IPS-NIHi7 (cell line): ENCODE measurements around the gene TMEM62.
A peak's percentile ranks its signal among the peaks of the same experiment; 100 is the strongest.

ENCODE experiments used
- DNase-seq: peaks from one replicate; pipeline ENCODE4 v3.0.0; 2012; ENCODE audit warnings: mixed read lengths; ENCODE audit errors: extremely low spot score

TMEM62 gene

GRCh38 chr15:43133430-43134156 lies at the start of gene TMEM62:
TMEM62 (plus strand) TSS chr15:43133586; CDS start chr15:43133803, 217 bp downstream.
- peak; percentile 78 for DNase-seq

DNA sequence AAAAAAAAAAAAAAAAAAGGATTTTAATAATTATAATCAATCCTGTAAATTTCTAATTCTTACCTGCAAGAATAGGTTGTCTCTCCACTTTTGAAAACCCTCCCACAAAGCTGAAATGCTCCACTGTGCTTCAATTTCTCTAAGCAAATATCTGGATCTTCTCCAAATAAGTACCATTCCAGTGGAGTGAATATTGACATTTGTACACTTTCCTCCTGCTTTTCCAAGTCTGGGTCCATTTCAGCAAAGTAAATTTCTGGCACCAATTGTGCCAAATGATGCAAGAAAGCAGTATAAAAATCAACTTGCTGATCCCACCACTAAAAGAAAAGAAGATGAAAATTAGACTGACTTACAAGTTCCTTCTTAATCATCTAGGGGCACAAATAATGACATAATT lies 47.5 kb upstream of the TMEM62 start:
- DNase-seq: no peak

GRCh38 chr15:43086551-43086950 lies 46.8 kb upstream of the TMEM62 start:
- no peak for DNase-seq

DNA sequence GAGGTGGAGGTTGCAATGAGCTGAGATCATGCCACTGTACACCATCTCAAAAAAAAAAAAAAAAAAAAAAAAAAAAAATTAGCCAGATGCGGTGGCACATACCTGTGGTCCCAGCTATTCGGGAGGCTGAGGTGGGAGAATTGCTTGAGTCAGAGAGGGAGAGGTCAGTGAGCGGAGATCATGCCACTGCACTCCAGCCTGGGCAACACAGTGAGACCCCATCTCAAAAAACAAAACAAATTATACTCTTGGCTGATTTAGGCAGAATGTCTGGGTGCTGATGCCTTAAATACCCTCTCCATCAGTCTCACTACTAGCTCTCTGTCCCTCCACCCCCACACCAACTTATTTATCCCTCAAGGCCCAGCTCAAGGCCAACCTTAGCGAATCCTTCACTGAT lies 41.5 kb upstream of the TMEM62 start:
- no peak for DNase-seq

DNA sequence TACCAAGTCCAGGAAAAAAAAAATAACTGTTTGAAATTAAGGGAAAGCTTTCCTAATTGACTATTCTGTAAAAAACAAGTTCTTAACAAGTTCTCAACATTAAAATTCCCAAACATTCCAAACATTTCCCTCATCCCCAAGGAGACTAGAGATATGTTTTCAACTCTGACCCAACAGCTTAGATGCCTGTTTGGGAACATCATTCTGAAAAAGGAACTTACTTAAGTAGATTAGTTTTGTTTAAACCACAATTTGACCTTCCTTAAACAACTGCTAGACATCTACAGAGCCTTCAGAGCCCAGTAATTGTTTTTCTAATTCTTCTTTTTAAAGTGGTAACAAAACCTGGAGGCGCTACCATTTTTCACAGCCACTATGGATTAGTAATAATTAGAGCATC lies 40.4 kb upstream of the TMEM62 start:
- no peak for DNase-seq

DNA sequence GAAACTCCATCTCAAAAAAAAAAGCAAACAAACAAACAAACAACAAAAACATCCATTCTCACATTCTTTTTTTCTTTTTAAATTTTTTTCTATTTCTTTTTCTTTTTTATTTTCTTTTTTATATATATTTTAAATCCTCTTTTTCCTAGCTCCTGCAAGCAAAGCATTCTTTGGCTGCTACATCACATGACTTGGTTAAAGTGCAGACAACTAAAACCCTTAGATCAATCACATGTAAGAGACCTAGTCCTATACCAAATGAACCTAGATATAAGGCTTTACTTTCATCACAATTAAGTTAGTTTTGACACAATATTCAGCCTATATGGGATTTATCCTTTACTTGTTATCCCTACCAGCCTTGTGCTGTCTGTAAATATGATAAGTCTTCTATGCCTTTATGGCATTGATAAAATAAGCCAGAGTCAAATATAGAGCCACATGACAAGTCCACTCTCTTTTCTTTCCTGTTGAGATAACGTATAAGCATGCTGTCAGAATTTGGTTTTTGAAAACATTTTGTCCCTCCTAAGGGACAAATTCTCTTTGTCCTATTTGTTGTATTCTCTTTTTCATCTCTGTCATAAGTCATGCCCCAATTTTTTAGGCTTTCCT lies 38.9 kb upstream of the TMEM62 start:
- DNase-seq: no peak

GRCh38 chr15:43095243-43095642 lies 38.1 kb upstream of the TMEM62 start:
- no peak for DNase-seq

GRCh38 chr15:43095708-43096347 lies 37.6 kb upstream of the TMEM62 start:
- DNase-seq: no peak

- DNase-seq: no peak
Observed at GRCh38 chr15:43096411-43096810, 37.0 kb upstream of the TMEM62 start.

- DNase-seq: no peak
Observed at GRCh38 chr15:43099105-43099845, 34.1 kb upstream of the TMEM62 start.

DNA sequence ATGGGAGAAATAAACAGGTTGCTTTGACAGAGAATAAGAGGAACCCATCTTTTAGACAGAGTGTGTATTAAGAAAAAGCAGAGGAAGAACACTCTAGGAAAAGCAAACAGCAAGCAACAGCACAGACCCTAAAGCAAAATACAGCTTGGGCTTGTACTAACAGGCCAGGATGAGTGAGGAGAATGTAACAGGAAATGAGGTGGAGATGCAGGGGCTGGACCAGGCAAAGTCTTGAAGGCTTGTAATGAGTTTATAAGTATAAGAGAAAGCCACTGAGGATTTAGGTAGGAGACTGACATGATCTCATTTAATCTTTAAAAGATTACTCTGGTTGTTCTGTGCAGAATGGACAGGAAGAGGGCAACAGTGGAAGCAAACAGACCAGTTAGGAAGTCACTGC lies 32.4 kb upstream of the TMEM62 start:
- DNase-seq: no peak

DNA sequence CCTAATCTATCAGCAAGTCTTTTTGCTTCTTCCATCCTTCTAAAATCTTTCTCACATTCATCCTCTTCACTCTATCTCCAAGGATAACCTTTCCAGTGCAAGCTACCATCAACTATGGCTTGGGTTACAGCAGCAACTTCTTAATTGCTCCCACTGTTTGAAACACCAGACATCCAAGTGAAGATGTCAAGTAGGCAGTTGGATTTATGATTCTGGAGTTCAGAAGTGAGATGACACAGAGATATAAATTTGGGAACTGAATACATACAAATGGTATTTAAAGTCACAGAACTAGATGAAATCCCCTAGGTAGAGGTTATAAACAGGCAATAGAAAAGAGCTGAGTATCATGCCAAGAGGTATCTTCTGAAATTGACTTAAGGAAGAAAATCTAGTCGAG lies 31.2 kb upstream of the TMEM62 start:
- no peak for DNase-seq

GRCh38 chr15:43103907-43104306 lies 29.5 kb upstream of the TMEM62 start:
- DNase-seq: no peak

DNA sequence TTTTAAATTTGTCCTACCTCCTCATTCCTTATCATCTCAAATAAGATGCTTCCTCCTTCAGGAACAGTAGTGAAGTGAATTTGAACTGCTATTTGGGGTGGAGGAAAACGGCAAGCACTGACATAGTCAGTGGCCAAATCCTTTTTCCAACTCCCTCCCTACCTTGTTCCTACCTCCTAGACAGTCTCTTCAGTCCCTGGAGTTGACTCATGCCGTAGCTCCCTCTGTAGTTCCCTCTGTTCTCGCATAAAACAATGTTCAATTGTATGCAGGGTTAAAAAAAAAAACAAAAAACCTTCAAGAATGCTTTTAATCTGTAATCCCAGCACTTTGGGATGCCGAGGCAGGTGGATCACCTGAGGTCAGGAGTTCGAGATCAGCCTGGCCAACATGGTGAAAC lies 29.0 kb upstream of the TMEM62 start:
- peak; percentile 11 for DNase-seq

DNA sequence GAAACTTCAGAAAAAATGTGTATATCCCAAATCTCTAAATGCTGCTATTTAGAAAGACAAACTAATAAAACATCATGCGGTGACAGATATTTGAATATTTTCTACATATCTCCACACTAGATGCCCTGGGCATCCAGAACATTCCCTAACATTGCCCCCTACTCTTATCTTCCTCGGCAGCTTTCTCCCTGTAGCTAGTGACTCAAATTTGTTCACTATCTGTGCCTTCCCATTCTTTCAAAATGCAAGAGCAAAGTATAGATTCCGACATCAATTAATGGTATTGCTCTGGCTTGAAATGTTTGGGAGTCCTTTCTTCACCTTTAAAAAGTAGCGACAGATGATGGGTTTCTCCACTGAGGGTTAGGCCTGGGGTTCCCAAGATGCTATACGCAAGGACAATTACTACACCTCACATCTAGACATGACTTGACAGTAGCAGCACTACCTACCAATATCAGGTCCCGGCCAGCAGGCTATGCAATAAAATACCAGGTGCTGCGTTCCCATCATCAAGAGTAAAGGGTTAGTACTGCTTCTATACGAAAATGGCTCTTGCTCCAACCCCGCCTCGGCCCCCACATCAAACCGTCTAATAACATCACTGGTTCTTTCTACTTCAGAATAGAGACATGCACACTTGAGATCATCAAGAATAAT lies 28.2 kb upstream of the TMEM62 start:
- no peak for DNase-seq

DNA sequence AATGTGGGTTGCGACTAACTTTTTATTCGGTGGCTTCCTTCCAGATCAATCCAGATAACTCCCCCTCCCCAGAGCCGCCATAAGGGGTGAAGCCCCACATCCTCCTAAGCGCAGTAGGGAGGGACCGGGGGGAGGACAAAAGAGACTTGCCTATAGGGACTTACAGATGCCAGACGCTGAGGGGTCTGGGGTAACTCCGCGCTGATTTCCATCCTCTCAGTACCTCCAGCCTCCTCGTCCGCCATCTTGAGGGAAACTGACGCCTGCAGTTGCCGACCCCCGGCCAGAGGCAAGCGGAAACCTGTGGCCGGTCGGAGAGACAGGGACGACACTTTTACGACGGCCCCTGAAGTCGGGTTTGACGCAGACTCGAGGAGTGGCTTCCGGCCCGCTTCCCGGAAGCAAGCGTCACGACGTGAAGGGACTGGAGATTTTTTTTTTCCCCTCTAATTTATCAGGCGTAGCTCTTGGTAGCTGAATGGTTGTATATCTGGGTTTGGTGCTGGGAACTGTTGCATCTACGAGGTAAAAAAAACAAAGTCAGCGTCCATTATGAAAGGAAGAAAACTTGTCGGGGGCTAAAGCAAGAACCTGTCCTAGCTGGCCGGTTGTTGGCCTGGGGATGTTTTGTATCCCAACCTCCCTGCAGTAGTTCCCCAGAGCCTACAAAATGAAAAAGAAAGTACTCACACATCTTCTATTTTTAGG lies 27.5 kb upstream of the TMEM62 start, which contains the start of gene UBR1:
Gene UBR1 (minus strand): TSS at position 261 of the 708 bp plus-strand sequence. CDS start 16 bp downstream, at position 245.
- DNase-seq: peak; percentile 96

DNA sequence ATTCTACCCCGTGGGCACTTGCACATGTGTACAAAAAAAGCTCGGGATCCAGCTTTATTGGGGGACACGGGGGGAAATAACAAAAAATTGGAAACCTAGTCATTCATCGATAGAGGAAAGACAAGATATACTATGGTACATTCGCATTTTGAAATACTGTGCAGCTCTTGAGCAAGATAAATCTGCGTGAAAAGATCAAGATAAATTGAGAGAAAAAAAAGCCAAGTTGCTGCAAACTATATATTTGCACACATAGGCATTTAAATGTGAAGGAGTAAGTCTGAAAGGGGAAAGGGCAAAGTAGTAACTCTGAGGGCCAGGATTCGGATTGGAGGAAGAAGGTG lies 26.9 kb upstream of the TMEM62 start:
- DNase-seq: no peak

DNA sequence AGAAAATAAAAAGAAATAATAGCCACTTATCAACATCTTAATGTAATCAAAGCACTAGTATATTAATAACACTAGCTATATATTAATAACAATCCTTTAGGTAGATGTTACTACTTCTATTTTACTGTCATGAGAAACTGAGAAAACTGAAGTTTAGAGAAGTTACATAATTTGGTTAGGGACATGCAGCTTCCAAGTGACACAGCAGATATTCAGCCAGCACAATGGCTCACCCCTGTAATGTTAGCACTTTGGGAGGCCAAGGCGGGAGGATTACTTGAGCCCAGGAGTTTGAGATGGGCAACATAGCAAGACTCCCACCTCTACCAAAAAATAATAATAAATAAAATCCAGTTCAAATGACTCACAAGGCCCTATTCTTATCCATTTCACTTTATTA lies 25.6 kb upstream of the TMEM62 start:
- no peak for DNase-seq

- no peak for DNase-seq
Observed at GRCh38 chr15:43111354-43111753, 22.0 kb upstream of the TMEM62 start.

DNA sequence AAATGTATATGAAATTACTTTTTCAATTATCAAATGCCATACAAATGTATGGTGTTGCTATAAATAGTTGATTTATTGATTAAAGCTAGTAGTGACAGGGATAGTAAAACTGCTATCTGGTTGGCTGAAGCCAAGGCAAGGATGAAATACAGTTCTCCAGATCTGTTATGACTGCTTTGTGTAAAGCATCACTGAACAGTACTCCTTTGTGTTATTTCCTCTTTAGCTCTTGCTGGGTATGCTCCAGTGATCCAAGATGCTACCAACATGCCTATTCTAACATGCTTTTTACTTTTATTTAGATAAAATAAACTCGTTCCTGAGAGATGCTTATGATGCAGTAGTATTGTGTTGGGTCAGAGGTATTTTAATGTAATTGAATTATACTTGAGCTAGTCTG lies 15.1 kb upstream of the TMEM62 start:
- no peak for DNase-seq

DNA sequence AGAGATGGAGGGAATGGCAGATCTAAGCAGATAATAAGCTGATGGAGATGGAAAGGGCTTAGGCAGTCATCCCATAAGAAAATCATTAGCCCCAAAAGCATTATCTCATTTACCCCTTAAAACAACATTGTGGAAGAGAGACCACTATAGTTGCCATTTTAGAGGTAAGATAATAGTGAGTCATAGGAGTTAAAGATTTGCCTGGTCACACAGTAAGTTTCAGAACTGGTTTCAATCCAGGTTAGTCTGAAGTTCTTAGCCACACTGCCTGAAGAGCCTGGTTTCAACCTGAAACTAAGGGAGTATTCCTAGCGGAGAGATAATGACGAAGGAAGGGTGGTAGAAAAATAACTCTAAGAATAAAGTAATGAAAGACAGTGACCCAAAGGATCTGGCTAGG lies 14.6 kb upstream of the TMEM62 start:
- DNase-seq: no peak
